GM19468 (cell line): ENCODE data around the gene ITGB7.

ENCODE experiments used
- ATAC-seq: cut with Tn5 transposase; IDR thresholded peaks from one replicate; pipeline ENCODE4 v1.9.1; 2021; ENCODE audit warnings: mild to moderate bottlenecking, moderate library complexity, moderate number of reproducible peaks; ENCODE audit not compliant: unreplicated experiment; ENCODE audit errors: extremely low read depth

ITGB7 gene

DNA sequence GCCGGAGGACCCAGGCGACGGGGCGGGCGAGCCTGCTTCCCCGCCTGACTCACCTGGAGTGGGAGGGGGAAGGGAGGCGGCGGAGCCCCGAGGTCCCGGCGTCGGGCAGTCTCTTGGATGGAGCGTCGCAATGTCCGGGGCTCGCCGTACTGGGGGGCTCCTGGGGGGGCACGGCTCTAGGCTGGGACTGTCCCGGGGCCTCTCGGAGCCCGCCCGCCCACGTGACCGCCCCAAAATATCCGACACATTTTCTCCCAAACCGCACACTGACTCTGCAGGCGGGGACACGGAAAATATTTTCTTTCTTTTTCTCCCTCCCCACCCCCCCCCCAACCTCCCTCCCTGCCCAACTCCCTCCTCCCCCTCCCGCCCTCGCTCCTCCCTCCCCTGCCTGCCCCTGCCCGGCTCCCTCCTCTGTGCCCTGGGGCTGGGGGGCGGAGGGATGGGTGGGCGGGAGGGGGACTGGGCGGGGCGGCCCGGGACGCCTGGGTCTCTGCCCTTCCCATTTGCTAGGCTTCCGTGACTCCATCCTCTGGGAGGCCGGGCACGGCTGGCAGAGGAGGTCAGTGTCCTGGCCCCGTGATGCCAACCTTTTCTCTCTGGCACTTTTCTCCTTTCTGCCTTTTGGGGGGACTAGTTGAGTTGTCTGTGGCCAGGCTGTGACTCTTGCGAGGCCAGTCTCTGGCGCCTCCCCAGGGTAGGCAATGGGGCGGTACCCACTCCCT, 25.0 kb upstream of the ITGB7 start, which contains the start of gene RARG:
Gene RARG, minus strand, starts transcription at position 289 of the 725 bp plus-strand sequence. CDS start 4,664 bp downstream, outside the sequence.
- ATAC-seq = no peak

DNA sequence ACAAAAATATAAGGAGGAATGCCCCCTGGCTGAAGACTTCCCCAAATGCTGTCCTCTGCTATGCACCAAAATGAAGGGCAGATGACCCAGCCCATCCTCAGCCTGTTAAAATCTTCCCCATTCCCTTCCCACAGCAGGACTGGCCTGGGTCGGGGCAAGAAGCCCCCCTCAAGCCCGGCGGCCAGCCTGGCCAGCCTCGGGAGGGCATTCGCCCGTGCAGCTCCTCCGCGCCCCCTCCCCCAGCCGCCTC, 24.5 kb upstream of the ITGB7 start:
- ATAC-seq = no peak

DNA sequence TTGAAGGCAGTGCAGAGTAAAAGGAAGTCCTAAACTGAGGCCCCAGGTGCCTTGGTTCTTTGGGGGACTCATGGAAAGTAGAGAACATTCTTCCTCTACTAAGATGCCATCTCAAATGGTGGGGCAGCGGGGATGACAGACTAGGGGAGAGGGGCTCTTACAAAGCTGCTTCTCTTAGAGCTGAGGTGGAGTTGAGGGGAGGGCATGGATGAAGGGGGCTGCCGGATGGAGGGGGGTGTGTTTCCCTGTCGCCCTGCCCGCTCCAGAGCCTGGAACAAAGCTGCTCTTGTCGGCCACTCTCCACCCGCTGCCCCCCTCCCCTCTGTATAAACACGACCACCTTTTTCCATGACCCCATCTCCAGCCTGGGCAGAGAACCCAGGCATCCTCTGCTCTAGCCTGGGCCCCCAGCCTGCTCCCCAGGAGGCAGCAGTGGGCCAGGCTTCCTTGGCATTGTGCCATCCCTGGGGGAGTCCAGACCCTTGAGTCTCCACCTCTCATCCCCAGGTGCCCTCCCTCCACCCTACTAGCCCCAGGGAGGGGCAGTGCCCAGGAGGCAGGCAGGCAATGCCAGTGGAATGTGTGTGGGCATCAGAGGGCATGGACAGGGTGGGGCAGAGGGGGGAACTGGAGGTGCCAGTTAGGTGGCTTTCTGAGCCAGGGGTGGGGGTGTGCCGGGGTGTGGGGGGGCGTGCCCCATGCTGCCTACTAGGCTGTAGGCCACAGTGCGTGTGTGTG, 23.2 kb upstream of the ITGB7 start:
- ATAC-seq = no peak

DNA sequence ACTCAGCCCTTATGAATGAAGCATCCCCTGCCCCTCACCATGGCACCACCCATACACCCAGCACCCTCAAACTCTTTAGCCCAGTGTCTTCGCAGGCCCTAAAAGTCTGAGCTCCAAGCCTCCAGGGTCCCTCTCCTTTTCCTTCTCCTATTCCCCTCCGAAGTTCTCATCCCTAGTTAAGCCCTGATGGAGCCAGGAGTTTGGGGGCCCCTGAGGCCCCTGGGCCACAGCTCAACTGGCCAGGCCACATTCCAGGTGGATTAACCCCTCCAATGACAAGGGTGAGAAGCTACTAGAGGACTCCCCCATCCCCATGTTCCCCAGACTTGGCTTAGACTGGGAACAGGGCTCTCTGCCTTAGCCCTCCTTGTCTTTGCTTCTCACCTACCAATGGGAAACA, 22.4 kb upstream of the ITGB7 start:
- ATAC-seq = no peak

DNA sequence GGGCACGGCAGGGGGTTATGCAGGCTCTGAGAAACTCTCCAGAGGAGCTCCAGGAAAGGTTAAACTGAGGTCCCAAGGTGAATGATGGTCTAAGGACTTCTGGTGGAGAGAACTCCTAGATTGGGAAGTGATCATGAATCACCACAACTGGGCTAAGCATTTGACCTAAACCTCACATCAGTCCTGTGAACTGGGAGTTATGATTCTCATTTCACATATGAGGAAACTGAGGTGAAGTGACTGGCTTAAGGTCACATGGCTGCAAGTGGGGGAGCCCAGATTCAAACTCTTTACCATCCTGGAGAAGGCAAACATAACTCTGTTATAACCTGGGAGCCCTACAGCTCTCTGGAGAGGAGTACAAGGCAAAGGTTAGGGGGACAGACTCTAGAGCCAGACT, 20.8 kb upstream of the ITGB7 start:
- no peak for ATAC-seq

DNA sequence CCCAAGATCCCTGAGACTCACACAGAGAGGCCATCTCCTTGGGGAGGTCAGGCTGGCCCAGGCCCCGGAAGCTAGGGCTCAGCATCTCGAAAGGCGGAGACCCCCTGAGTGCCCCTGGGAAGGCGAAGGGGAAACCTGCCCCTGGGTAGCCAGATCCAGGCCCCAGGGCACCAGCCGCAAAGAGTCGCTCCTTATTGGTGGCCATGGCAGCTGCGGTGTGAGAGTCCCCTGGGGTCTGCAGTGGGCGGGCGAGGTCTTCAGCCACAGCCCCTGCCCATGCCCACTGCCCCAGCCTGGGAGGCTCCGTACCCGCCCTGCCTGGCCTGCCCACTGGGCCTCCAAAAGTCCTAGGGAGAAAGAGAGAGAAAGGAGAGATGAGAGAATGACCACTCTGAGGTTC, 20.3 kb upstream of the ITGB7 start:
- no peak for ATAC-seq

DNA sequence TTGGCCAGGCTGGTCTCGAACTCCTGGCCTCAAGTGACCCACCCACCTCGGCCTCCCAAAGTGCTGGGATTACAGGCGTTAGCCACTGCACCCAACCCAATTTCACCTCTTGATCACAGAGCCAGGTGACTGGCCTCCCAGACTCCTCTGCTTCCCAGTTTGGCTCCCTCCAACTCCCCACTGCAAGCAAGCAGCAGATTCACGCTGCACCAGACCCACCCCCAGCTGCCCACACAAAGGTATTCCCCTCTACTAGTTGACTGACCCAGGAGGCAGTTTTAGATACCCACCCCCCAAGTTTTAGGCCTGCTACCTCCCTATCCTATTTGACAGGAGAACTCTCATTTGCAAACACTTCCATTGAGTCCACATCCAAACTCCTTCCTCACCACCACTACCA, 19.8 kb upstream of the ITGB7 start:
- ATAC-seq = no peak

DNA sequence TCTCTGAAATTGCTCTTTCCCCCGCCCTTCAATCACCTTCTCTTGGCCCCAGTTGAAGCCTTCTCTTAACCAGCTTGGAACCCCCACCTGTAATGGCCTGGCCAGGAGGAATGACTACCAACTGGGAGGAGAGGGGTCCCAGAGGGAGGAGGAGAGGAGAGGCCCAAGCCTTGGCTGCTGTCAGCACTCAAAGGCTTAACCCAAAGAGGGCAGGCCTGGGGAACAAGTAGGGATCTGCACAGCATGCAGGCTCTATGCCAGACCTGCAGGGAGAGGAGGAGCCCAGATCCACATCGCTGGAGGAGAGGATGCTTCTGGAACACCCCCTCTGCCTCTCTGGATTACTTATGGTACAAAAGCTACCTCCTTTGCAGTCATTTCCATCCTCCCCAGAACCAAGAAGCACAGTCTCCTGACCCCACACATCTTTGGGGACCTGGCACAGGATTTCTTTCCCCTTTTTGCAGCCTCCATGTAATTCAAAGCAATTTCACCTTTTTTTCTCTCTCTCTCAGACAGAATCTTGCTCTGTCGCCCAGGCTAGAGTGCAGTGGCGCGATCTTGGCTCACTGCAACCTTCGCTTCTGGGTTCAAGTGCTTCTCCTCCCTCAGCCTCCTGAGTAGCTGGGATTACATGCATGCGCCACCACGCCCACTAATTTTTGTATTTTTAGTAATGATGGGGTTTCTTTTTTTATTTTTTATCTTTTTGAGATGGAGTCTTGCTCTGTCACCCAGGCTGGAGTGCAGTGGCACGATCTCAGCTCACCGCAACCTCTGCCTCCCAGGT, 18.8 kb upstream of the ITGB7 start:
- no peak for ATAC-seq

DNA sequence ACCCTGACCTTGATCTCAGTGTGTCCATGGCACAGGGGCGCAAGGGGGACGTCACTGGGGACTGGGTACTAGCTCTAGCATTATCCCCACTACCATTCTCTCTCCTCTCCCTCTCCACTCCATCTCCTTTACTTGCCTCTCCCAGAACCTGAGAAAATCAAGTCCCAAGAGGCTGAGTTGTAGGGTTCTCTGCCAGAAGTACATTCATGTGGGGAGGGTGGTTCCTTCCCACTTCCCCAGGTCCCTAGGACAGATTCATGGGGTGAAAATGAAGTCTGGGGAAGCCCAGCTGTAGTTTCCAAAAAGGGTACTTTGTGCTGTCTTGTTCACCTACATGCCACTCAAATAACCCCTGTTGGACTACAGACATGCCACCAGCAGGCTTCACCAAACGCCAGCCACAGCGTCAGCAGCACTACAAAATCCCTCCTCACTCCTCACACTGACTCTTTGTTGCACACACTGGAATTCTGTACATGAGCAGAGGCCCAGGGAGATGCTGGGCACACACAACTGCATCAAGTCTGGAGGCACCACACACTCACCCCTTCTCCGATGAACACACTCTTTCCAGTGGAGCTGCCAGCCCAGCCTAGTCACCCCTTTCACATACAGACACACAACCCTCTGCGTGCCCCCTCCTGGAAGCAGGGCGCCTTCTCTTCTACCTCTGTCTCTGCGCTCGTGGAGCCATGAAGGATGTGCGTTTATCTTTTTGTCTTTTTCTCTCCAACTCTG, 18.0 kb upstream of the ITGB7 start:
- no peak for ATAC-seq

DNA sequence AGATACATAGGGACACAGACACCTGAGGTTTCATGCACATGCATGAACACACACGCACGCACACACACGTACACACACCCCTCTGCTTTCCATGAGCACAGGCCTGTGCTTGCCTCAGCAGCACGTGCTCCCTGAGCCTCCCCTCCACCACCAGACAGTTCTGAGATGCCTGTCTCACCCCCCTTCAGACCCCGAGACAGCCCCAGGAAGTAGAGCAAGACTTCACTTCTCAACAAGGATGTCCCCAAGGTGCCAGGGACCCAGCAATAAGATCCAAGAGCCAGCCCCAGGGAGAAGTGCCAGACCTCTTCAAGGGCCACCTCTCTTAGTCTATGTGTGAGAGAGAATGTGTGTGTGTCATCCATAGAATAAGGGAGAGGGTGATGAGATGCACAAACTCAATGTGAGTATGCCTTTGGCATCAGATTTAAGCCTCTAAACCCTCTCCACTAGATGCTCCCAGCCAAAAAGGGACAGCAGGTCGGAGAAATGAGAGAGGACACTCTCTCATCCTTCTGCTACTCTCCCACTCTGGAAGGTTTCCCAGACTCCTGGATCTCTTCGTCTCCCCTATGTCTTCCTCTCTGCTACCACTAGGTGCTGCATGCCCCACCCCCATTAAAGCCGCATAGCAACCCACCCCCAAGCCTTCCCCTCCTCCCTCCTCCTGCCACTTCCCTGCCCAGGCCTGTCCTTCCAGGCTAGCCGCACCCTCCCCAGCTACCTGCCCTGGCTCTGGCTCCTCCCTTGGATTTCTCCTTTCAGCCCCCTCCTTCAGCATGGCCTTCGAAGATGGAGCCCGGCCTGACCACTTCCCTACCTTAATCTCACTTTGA, 17.2 kb upstream of the ITGB7 start:
- ATAC-seq = no peak

DNA sequence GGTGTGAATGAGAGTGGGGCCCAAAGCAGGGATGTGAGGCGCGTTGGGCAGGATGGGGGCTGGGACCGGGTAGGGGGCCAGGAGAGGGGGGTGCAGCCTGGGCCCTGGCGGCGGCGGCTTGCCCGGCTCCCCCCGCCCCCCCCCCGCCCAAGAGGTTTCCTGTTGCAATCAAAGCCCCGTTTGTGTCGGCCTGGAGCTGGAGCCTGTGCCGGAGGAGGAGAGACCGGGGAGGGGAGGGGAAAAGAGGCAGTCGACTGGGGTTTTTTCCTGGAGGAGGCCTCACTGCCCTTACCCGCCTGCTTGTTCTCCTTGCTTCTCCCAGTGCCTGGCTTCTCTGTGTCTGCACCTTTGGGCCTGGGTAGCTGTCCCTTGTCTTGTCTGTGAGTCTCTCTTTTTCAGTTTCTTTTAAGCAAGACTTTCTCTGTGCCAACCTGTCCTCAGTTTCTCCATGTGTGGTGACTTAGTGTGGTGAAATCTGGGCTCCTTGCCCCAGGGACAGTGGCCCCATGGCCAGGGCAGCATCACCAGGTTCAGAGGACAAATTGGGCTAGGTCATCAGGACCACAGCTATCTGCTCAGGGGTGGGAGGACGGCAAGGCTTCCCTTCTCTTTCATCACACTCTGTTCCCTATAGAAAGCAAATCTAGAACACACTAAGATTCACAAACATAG, 16.5 kb upstream of the ITGB7 start:
- no peak for ATAC-seq

DNA sequence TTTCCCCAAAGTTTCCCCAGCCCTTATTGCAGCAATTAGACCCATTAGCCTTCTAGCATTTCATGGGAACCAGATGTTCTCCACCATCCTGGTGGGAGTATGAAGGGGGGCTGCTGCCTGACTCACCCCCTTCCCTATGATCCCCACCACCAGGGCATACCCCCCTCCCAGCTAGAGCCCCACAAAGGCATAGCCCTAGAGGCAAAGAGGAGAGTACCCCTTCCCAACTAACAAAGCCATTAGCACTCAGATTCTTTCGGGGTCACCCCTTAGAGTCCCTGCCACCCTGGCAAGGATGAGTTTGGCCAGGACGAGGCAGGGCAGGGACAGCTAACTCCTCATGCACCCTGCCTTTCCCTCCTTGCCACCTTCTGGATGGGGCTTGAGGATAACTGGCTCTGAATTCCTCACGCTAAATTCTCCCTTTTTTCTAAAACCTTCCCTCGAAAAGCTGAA, 15.8 kb upstream of the ITGB7 start:
- ATAC-seq = no peak

DNA sequence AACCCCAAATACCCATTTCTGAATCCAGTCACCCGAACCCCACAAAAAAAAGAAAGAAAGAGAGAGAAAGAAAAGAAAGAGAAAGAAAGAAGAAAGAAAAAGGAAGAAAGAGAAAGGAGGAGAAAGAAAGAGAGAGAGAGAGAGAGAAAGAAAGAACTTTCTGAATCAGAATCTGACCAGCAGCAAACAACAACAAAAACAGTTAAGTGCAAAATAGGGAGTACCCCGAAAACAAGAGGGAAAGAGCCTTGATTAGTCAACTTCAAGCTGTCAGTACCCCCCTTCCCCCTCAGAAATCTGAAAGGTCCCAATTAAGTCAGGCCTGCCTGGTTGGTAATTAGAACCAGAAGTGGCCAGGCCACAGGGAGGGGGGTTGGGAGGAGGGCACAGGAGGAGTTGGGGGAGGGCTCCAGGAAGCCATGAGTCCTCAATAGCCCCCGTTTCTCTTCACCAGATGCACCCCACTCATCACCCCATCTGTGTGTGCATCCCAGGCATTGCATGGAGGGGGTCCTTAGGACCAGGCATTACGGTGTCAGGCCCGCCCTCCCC, 15.2 kb upstream of the ITGB7 start:
- ATAC-seq = no peak

DNA sequence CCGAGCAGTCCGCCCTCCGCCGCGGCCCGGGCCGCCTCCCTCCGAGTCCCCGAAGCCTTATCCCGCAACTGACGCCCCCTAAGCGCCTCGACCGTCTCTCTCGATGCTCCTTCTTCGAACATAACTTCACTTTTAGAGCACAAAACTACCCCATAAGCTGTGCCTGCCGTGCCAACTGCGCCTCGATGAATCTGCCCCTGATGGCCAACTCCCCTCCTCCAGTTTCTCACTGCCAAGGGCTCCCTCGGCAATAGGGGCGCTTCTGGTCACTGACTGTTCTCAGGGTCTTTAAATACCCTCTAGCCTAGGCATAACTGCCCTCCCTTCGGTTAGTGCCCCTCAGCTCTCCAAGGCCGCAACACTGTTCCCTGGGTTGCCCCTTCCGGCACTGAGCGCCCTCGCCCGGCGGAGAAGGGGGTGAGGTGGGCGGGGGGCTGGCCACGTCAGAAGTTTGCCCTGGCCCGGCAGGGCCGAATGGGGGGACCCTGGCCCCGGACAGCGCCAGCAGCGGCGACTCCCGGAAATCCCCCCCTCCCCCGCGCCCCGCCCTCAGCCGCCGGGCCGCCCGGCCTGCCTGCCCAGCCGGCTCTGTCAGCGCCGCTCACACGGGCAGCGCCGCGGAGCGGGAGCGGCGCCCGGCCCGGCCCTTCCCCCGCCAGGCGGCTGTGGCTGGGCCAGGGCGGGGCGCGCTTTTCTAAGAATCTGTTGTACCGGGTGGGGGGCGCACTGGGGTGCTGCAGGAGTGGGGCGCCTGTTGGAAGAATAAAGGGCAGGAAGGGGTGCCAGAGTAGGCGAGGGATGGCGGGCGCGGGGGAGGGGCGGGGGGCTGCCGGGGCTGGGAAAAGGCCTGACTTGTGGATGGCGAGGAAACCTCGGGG, 14.4 kb upstream of the ITGB7 start:
- ATAC-seq = no peak

DNA sequence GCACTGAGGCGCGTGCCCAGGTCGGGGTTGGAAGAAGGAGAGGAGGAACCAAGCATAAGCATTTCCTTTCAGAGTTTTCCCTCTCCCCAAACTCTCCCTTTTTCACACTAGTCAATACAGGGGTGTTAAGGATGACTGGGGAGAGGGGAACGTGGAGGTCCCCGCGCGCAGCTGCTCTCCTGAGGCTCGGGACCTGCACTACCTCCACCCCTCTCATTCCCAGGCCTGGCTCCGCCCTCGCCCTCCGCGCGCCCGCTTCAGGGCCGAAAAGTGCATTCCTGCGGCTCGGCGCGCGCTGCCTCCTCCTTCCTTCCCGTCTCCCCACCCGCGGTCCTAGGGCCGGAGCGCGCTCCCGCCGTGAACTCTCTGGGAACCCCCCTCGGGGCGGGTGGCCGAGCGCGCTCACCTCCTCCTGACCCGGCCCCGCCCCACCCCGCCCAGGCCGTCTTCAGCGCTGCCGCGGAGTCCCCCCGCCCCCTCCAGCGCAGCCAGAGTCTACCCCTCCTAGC, 13.7 kb upstream of the ITGB7 start:
- ATAC-seq = no peak

DNA sequence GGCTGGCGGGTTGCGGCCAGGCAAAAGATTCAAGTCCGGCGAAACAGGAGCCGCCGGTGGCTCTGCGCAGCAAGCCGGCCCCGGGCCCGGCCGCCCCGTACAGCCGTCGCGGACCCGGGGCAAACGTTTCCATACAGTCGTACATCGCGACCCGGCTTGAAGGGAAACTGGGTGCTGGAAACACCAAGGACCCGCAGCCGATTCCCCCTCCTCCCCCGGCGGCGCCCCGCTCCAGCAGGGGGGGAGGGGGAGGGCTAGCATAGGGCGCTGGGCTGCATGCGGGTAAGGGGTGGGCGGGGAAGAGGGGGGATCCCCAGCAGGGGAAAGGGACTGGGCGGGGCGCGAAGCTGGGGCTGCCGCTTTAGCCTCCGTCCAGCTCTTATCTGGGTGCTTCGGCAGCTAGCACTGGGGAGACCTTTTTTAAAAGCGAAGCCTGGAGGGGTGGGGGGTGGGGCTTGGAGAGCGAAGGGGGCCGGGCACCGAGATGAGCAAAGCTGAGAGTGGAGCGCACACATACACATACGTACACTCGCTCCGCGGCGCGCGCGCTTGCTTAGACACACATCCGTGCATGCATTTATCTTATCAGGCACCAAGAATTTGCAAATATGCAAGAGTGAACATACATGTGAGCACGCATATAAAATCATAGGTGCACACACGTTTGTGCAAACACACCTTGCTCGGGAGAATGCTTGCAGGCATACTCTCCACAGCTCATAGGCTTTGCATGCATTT, 13.1 kb upstream of the ITGB7 start:
- ATAC-seq = no peak
